GM21825 (cell line): Measurements from ENCODE around the gene SGK2.

ENCODE experiments used
- ATAC-seq: cut with Tn5 transposase; IDR thresholded peaks from one replicate; pipeline ENCODE4 v1.9.1; 2021; ENCODE audit warnings: mild to moderate bottlenecking, moderate library complexity; ENCODE audit not compliant: unreplicated experiment

Gene SGK2

DNA sequence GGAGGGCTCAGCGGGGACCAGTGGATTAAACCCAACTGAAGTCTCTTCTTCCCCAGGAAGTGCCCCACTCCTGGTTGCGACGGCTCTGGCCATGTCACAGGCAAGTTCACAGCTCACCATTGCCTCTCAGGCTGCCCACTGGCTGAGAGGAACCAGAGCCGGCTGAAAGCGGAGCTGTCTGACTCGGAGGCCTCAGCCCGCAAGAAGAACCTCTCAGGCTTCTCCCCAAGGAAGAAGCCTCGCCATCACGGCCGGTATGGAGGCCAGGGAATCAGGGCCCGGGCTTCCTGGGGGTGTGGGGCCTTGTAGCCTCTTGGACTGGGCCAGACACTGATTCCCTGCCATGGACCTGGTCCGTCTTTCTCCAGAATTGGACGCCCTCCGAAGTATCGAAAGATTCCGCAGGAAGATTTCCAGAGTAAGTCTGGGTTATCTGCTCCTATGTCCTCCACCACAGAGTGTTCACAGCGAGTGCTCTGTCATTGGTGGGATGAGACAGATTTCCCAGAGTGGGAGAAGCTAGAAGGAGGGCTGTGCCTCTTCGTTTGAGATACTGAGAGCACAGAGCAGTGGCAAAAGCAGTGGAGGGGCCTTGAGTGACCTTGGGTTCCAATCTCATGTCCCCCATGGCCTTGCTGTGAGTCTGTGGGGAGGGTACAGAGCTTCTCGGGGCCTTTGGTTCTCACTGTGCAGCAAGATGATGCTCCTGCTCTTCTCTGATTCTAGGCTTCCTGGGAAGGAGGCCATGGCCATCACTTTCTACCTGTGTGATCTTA is 22.6 kb upstream of the SGK2 start:
- ATAC-seq: no peak

DNA sequence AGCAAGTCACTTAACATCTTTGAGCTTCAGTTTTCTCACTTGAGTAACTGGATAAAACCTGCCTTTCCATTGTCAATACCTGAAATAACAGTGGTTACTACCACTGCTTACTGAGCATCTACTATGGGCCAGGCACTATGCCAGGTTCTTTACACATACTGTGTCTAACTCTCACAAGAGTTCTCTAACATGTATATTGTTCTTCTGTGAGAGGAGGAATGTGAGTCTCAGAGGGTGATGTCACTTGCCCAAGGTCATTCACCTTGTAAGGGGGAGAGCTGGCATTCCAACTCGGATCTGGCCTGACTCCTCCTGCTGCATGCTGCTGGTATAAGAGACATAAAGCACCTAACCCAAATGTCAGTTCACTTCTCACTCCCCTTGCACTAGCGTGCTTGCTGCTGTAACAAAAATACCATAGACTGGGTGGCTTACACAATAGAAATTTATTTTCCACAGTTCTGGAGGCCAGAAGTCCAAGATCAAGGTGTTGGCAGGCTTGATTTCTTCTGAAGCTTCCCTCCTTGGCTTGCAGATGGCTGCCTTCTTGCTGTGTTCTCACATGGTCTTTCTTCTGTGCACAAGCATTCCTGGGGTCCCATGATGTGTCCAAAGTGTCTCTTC is 21.9 kb upstream of the SGK2 start:
- ATAC-seq: no peak

DNA sequence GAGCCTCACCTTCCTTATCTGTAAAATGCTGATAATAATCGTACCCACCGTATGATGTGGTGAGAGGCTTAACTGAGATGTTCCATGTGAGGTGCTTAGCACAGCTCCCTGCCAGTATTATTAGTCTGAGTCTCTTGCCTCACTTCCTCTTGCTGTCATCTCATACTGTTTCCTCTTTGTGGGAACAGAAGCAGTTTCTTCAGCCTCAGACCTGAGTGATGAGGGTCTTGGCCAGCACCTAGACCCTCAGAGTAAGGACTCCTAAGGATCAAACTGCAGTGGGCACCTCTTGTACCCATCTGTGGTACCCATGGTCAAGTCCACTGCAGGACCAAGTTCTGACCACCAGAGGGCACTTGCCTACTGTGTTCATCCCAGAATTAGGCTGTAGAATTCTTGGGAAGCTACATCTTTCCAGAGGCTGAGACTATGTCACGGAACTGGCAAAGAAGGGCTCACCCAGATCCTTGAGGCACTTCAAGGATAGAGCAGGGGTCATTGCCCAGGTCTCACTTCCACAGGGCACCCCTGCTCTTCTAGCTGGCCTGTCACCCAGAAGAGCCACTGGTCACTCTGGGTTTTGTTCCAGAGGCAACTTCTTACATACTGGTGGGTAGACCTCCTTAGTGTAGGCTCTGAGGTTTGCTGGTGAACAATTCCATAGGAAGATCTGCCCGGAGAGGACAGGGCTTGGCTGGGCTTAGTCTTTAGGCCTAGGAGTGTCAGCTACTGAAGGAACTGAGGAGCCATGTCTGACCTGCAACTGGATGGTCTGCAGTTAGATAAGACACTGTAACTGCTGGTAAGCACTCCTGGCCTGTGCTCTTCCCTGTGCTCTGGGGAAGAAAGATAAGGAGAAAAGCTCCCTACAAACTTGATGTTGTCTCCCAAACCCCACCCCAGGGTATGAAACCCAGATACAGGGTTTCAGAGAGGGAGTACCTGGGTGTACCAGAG is 20.6 kb upstream of the SGK2 start:
- no peak for ATAC-seq

DNA sequence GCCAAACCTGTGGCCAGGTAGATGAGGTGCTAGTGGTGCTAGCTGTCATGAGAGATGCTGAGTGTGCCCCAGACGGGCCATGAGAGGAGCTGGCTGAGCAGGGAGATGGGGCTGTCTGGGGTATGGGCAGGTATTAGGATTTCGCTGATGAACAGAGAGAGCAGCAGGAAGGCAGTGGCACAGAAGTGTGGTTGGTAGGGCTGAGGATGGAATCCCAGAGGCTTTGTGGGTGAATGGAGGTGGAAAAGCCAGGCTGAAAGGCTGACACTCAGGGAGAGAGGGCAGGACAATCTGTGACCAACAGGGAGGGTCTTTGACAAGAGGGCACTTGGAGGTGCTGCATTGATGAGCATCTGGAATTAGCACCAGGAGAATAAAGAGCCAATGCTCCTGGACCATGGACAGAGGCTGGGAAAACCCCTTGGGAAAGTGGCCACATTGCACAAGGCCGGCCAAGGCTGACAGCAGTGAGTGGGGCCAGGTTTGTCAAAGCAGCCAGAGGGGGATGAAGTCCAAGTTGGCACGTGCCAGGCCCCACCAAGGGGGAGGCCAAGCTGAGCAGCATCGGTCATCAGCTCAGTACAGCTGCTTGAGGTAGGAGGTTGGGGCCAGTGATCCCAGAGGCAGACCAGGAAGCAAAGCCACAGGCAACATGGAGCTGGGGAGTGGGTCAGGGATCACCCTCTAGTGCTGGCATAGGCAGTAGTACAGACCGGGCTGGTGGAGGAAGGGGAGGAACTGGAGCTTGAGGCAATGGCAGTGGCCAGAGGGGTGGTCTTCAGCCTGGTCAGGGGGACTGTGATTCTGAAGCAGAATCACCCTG is 19.7 kb upstream of the SGK2 start:
- no peak for ATAC-seq

DNA sequence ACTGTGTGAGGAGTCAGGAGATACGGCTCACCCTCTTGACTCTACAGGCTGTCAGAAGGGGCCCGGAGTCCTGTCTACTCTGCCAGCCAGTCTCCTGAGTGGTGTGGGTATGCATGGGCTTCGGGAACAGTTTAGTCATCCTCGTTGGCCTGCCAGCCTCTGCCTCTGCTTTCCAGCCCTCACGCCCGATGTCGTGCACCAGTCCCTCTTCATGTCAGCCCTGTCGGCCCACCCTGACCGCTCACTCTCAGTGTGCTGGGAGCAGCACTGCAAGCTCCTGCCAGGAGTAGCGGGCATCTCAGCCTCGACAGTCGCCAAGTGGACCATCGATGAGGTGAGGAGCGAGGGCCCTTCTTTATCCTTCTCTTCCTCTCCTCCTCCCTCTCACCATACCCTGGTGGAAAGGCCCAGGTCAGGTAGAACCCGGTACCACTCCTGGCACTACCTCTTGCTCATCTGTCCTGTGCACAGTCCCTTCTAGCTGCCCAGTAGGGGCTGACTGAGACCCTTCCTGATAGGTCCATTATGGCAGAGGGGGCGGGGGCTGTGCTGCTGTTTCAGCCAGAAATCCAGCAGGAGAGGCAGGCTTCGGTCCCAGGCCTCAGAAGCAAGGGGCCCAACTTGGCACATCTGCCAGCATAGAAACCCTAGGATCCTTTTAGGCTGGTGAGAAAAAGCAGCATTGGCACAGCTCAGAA is 18.7 kb upstream of the SGK2 start:
- no peak for ATAC-seq

DNA sequence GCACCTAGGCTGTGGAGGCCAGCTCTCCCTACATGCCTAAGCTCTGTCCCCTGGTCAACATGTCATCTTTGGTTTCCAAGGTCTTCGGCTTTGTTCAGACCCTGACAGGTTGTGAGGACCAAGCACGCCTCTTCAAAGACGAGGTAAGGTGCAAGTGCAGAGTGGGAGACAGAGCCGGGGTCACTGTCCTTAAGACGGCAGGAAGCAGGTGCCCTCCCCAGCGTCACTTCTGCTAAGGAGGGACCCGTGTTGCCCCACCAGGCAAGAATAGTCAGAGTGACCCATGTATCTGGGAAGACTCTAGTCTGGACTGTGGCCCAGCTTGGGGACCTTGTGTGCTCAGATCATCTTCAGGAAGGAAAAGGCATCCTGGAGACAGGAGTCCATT is 18.2 kb upstream of the SGK2 start:
- ATAC-seq: no peak

DNA sequence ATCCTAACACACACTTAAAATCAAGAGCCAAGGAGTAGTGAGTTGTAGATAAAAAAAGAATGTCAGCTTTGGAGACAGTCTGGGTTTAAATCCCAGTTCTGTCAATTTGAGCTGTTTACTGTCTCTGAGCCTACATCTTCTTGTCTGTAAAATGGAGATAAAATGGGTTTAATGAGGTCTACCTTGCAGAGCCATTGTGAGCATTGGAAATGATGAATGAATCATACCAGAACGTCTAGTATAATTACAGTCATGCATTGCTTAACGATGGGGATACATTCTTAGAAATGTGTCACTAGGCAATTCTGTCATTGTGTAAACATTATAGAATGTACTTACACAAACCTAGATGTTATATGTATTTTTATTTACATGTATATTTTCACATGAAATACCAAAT is 17.6 kb upstream of the SGK2 start:
- ATAC-seq: no peak

DNA sequence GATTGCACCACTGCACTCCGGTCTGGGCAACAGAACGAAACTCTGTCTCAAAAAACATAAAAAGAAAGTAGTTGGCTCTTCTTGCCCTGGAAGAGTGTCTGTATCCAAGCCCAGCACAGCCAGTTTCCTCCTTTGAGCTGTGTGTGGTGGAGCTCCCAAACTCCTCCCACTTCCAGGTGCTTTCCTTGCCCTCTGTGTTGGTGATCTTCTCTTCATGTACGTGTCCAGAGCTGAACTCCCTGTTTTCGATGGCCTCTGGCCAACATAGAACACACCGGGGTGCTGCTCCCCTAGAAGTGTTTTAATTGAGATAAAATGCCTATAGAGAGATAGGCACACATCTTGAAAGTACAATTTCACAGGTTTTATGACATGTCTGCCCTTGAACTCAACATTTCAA is 16.7 kb upstream of the SGK2 start:
- no peak for ATAC-seq

DNA sequence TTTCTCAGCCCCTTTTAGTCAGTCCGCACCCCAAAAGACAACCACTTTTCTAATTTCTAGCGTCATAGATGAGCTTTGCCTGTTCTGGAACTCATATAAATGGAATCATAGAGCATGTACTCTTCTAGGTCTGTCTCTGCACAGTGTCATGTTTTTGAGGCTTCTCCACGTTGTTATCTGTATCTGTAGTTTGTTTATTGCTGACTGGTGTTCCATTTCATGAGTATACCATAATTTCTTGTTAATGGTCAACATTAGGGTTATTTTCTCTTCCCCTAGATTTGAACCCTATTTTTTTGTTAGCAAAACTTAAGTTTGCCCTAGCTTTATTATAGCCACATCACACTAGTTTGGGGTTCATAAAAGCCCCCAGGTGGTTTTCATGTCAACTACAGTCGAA is 16.2 kb upstream of the SGK2 start:
- ATAC-seq: no peak

DNA sequence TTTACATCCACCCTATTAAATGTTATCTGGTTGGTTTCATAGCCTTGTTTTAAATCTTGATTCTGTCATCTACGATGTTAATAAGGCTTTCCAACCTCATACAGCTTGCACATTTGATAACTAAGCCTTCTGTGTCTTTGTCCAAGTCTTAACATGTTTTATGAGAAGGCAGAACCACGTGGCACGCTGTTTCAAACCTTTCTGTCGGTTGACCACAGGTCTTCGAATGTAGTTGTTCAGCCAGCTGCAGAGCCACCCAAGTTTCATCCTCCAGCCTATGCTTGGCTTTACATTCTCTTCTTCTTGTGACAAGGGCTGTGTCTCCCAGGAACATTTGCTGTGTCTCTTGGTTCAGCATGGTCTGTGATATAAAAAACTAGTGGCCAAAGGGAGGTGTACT is 15.7 kb upstream of the SGK2 start:
- ATAC-seq: no peak

DNA sequence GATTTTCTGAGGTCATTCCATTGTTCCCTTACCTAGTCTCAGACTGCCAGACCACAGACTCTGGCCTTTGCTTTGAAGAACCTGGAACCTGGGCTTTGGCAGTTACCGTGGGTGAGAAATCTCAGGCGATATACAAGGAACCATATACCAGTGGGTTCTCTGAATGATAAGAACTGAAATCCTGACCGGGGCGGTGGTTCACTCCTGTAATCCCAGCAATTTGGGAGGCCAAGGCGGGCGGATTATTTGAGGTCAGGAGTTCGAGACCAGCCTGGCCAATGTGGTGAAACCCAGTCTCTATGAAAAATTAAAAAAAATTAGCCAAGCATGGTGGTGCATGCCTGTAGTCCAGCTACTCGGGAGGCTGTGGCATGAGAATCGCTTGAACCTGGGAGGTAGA is 14.3 kb upstream of the SGK2 start:
- ATAC-seq: no peak

DNA sequence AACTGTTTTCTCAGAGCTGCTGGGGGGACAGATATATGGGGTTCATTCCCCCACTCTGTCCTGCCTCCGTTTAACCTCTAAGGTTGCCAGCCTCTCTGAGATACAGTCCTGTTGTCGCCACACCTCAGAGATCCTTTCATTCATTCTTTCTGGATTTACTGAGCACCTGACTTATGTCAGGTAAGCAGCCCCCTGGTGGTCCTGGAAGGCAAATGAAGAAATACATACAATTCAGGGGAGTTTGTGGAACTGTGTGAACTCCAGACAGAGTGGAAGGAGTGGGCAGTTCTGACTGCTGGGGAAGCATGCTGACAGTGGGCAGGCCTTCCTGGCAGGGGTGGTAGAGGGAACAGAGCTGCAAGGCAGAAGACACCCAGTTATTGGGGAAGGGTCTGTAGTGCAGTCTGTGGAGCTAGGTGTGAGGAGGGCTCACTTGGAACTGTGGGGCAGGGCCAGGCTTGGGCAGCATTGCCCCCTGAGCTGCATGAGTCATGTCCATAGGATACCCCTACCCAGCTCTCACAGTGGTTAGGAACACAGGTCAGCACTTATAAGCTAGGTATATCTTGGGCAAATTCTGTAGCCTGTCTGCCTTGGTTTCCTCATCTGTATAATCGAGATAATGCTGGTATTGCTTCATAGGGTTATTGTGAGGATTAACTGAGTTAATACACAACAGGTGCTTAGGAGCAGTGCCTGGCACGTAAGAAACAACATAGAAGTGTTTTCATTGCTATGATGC is 12.8 kb upstream of the SGK2 start:
- ATAC-seq: no peak

DNA sequence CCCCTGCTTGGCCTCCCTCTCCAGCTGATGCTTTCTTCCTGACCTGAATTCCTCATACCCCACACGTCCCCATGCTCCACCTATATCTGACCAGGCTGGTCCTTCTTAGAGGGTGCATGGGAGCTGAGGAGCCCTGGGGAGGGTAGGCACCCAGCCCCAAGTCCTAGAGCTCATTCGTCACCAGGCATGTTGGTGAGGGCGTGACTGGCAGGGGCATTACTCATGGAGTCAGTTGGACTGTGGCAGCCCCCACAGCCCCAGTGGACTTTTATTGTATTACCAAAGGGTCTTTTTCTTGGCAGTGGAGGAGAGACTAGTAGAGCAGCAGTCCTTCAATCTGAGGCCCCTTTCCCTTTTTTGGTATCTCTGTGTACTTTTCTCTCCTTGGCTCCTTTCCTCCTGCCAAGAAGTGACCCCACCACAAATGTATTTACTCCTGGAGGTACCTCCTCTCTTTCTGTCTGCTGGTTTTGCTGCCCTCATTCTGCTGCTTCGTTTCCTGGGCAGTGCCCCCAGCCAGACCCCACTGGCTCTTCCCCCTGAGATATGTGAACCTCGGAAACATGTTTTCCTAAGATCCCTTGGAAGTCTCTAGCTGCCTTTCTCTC is 10.4 kb upstream of the SGK2 start:
- no peak for ATAC-seq

DNA sequence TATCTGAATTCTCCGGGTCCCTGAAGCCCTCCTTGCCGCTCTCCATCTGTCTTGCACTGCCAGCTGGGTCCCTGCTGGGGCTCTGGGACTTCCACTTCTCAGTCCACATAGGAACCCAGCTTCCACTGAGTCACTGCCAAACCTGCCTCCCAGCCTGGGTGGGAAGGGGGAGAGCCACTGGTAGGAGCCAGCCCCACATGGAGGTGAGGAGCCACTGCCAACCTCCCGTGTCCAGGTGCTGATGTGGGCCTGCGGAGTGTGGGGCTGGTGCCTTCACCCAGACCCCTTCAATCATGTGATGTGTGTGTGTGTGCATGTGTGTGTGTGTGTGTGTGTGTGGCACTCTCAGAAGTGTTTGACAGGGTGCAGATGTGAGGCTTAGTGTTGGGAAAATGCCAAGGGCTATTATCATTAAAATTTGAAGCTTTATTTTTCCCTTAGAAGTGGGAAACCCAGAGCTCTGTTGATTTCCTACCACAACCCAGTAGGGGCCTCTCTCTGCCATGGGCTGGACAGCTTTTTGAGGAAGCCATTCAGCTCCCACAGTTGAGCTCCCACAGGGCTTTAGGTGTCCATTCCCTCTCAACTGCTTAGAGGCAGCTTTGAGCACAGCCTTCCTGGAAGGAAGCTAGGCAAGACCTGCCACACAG is 9.3 kb upstream of the SGK2 start:
- no peak for ATAC-seq

DNA sequence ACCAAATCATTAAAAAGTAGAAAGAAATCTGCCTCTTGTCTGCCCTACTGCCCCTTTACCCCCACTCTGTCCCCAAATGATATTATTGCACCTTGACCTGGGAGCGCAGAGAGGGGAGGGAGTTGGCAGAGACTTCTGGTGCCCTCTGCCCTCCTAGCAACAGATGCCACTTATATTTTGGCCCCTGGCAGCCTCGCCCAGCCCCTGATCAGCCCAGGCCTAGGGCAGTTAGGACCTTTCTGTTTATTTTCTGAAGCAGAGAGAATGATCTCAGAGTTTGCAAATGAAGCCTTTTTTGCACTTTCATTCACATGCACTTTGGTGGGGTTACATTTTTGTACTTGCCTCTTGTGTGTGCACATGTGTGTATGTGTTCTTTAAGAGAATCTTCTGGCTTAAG is 8.4 kb upstream of the SGK2 start:
- no peak for ATAC-seq

DNA sequence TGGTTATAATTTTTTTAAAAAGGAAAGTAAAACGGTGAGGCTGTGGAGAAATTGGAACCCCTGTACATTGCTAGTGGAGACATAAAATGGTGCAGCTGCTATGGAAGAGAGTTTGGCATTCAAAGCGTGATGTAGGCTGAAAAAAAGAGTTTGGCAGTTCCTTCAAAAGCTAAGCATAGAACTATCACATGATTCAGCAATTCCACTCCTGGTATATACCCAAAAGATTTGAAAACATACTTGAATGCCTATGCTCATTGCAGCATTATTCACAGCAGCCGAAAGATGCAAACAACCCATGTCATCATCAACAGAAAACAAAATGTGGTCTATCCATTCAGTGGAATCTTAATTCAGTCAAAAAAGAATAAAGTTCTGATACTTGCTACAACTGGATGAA is 4.5 kb upstream of the SGK2 start:
- ATAC-seq: no peak

DNA sequence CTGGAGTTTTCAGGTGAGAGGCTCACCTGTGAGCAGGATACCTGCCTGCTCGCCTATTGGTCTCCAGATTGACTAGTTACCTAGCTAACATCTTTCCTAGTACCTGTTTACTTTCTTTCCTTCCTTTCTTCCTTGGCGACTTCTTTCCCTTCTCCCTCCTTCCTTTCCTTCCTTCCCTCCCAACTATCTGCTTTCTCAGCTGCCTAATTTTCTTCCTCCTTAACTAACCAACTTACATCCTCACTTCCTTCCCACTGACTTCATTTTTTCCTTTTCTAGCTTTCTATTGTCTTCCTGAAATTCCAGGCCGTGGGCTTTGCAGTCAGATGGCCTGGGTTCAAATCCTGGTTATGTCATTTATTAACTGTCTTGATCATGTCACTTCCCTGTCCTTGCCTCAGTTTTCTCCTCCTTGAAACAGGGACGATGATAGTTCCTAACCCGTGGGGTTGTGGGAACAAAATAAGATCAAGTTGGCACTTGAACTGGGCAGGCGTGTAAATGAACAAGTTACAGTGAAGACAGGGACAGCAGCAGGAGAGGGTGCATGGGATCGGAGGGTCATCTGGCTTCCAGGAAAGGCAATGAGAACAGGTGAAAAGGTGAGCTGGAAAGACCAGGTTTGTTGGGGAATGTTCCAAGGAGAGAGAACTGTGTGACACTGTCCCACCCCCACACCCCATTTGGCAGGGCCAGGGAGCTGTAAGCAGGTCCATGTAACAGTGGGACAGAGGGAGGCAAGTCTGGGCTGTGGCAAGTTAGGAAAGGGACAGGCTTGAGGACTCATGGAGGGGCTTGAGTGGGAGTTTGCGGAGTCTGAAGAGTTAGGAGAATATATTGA is 540 bp downstream of the SGK2 start:
- ATAC-seq: no peak

DNA sequence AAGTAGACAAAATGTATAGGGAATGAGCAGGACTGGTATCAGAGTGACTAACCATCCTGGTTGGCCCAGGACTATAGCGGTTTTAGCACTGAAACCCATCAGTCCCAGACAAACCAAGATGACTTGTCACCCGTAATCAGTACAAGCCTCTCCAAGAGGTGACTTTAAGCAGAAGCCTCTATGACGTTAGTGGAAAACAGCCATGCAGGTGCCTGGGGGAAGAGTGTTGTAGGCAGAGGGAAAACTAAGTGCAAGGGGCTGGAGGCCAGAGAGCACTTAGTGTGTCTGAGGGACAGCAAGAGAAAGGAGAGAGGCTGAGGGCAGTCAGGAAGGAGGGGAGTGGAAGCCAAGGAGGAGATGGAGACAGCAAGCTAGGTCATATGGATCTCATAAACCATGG is 2.1 kb downstream of the SGK2 start:
- no peak for ATAC-seq
